H1 (cell line): Measurements from ENCODE around the gene HTR1B. TPM values are rescaled to one million over a fixed set of nuclear protein-coding genes. Genes with fewer than 3 reads are reported as not detected.

ENCODE experiments used
- EP300 ChIP-seq, 2 experiments: IDR thresholded peaks; 1 replicate in 1 of 2; 2 replicates in 1 of 2; pipeline ENCODE4 v1.6.1; 2011 to 2012; ENCODE audit warnings: low read depth in 2 of 2, low read length in 2 of 2, mild to moderate bottlenecking in 2 of 2, borderline replicate concordance in 1 of 2, inconsistent platforms in 1 of 2, moderate library complexity in 1 of 2
- ZNF274 ChIP-seq: IDR thresholded peaks from 2 replicates; pipeline ENCODE4 v1.7.0; 2012; ENCODE audit warnings: low read length, borderline replicate concordance; ENCODE audit errors: extremely low read depth
- polyA plus RNA-seq, 7 experiments: library from polyadenylated mRNA; depleted of rRNA in 3 of 7; stranded (reverse) in 5 of 7; unstranded in 2 of 7; fragments of >200 nt in 5 of 7; fragments of 200-250 nt in 2 of 7; gene quantifications; 1 replicate in 5 of 7; 2 replicates in 1 of 7; 4 replicates in 1 of 7; pipeline versions ENCODE4 v1.2.1 to v1.2.3, GENCODE V29; 2011 to 2013; ENCODE audit warnings: missing spikeins in 2 of 7, mixed read lengths in 2 of 7
- total RNA-seq: library from RNA; stranded (reverse); fragmentation: NEBNext Ultra II Directional; extraction: Animal tissue kit (Norgen Biotek cat#: 25700); gene quantifications from 2 replicates; pipeline ENCODE4 v1.2.1, GENCODE V29; 2021

HTR1B gene
- total and polyA plus RNA-seq, 2 of the 8 experiments (the other 6 are each of a cell fraction or from before 2014, with no cell fraction given): 1.1 to 1.4 TPM

DNA sequence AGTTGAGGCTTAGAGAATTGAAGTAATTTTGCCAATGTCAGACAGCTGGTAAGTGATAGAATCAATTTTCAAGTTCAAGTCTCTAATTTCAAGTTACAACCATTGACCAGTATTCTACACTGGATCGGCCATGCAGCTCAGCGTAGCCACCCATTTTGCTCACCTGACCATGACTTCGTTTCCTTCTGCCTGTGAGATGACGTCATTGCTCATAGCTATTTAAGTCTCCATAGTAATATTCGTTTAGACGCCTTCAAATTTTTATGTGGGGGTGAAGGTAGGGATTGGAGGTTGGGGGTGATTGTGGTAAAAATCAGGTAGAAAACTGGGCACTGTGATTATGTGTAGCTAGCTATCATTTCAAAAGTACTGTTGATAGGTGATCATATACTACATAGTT lies 5.6 kb upstream of the HTR1B start (continued):
- no peak for TF ChIP-seq EP300 (IDR thresholded peaks at IDR 0.05; ENCODE audit: borderline replicate concordance in 1 of 2, low read depth in 2 of 2, low read length in 2 of 2)
- TF ChIP-seq ZNF274: no peak
- TF ChIP-seq, all 59 proteins: peak for 0
